Hematopoietic multipotent progenitor cell treated with erythropoietin and hydrocortisone succinate and interleukin-3 and kit ligand, for 4 days (in vitro differentiated cells): Measurements from ENCODE around the gene LIME1.
A peak's percentile ranks its signal among the peaks of the same experiment; 100 is the strongest.

Source experiments
- DNase-seq: peaks from one replicate; pipeline ENCODE4 v3.0.0-alpha.2; 2015

The LIME1 gene, protein sequence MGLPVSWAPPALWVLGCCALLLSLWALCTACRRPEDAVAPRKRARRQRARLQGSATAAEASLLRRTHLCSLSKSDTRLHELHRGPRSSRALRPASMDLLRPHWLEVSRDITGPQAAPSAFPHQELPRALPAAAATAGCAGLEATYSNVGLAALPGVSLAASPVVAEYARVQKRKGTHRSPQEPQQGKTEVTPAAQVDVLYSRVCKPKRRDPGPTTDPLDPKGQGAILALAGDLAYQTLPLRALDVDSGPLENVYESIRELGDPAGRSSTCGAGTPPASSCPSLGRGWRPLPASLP

GRCh38 chr20:63735859-63736718, at the start of gene LIME1:
Gene LIME1, plus strand, starts transcription at chr20:63736664. Its CDS starts 886 bp downstream, at chr20:63737550.
- DNase-seq = peak; percentile 79

- no peak for DNase-seq
Observed at GRCh38 chr20:63687419-63688178, 48.9 kb upstream of the LIME1 start.

- DNase-seq = no peak
Observed at GRCh38 chr20:63688228-63689045, 48.0 kb upstream of the LIME1 start.

- DNase-seq = no peak
Observed at GRCh38 chr20:63689046-63690002, 47.1 kb upstream of the LIME1 start.

- DNase-seq = no peak
Observed at GRCh38 chr20:63690003-63690897, 46.2 kb upstream of the LIME1 start.

DNA sequence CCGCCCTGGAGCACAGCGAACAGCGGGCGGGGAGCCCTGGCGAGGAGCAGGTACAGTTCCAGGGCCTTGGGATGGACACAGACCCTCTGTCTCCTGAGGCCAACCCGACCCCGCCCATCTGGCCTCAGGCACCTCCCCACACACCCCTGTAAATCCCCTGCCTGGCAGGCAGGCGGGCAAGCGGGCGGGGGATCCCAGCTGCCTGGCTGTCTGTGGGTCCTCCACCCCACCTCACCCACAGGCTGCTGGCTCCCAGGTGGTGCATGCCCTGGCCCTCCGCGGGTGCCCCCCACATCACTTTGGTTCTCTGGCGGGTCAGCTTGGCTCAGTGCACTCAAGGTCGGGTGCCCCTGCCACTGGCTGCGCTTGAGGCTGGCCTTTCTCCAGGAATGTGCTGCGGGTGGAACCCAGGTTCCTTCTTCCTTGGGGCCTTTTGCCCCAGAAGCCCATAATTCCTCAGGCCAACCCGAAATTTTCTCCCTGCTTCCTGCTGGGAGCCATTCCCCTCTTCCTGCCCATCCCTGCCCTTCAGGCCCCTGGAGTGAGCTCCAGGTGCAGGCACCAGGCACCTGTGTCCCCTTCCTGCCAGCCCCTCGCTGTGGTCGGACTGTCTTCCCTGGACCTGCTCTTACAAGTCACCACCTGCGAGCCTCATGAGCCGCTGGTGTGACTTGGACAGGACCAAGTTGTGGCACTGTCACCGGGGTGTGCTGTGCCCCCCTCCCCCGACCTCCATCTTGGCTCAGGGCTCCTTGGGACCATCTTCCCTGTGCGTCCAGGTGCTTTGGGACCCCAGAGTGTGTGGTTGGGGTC, 45.4 kb upstream of the LIME1 start:
- DNase-seq = no peak

DNA sequence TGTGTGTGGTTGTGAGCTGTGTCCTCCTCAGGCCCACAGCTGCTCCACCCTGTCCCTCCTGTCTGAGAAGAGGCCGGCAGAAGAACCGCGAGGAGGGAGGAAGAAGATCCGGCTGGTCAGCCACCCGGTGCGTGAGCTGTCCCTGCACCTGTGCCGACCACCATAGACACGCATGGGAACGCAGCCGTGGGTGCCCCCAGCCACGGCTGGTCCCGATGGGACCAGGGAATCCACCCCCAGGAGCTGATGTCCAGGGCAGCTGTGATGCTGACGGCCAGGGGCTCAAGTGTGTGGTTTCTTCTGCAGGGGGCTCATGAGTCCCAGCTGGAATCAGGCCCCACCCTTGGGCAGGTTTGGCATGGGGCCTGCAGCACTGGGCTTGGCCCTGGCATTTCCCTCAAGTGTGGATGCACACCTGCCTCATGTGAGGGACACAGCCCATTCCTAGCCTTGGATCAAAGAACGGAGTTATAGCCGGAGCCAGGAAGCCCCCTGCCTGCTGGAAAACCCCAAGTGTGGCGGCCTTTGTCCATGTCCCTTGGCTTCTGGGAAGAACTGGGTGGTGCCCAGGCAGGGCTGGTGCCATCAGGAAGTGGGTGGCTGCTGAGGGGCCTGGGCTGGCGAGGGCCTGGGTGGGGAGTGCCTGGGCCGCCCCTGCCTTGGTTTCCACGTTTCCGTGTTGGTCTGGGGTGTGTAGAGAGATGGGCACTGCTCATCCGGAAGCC, 44.6 kb upstream of the LIME1 start:
- DNase-seq = no peak

GRCh38 chr20:63692436-63693082, 43.9 kb upstream of the LIME1 start:
- DNase-seq = no peak

DNA sequence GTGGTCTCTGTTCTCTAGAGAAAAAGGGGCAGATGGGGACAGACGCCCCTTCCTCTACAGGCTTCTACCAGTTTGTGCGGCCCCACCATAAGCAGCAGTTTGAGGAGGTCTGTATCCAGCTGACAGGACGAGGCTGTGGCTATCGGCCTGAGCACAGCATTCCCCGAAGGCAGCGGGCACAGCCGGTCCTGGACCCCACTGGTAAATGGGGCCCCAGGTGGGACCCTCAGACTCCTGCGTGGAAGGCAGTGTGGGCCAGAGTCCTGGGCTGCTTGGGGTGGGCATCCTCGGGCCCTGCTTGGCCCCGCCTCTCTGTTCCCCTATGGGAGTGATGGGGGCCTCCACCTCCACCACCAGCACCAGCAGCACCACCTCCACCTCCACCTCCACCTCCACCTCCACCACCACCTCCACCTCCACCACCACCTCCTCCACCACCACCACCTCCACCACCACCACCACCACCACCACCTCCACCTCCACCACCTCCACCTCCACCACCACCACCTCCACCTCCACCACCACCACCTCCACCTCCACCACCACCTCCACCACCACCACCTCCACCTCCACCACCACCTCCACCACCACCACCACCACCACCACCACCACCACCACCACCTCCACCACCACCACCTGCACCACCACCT, 43.3 kb upstream of the LIME1 start:
- no peak for DNase-seq

- no peak for DNase-seq
Observed at GRCh38 chr20:63693733-63694583, 42.5 kb upstream of the LIME1 start.

DNA sequence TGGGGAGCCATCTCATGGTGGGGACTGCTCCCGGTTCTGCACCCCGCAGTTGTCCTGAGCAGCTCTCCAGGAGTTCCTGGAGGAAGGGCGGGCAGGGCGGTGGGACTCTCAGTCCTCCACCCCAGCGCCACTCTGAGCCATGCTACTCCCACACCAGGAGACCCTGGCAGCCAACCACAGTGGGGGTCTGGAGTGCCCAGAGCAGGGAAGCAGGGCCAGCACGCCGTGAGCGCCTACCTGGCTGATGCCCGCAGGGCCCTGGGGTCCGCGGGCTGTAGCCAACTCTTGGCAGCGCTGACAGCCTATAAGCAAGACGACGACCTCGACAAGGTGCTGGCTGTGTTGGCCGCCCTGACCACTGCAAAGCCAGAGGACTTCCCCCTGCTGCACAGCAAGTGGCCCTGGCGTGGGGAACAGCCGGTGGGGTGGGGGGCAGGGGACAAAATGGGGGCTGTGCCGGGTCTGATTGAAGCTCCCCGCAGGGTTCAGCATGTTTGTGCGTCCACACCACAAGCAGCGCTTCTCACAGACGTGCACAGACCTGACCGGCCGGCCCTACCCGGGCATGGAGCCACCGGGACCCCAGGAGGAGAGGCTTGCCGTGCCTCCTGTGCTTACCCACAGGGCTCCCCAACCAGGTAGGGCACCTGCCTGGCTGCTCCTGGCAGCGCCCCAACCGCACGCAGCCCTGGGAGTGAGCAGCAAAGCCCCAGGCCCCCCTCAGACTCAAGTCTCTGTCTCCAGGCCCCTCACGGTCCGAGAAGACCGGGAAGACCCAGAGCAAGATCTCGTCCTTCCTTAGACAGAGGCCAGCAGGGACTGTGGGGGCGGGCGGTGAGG, 41.7 kb upstream of the LIME1 start:
- DNase-seq = no peak

DNA sequence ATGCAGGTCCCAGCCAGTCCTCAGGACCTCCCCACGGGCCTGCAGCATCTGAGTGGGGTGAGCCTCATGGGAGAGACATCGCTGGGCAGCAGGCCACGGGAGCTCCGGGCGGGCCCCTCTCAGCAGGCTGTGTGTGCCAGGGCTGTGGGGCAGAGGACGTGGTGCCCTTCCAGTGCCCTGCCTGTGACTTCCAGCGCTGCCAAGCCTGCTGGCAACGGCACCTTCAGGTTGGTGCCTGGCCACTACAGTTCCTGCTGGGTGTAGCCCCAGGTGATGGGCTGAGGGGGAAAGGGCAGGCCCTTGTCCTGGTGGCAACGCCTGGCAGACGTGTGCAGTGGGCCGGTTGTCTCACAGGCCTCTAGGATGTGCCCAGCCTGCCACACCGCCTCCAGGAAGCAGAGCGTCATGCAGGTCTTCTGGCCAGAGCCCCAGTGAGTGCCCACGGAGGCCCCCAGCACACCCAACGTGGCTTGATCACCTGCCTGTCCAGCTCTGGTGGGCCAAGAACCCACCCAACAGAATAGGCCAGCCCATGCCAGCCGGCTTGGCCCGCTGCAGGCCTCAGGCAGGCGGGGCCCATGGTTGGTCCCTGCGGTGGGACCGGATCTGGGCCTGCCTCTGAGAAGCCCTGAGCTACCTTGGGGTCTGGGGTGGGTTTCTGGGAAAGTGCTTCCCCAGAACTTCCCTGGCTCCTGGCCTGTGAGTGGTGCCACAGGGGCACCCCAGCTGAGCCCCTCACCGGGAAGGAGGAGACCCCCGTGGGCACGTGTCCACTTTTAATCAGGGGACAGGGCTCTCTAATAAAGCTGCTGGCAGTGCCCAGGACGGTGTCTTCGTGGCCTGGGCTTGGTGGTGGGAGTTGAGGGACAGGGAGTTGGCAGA, 40.8 kb upstream of the LIME1 start:
- DNase-seq = no peak

GRCh38 chr20:63696306-63696627, 40.2 kb upstream of the LIME1 start:
- DNase-seq = peak; percentile 83

- no peak for DNase-seq
Observed at GRCh38 chr20:63696628-63697356, 39.7 kb upstream of the LIME1 start, which contains the start of gene TNFRSF6B. Gene TNFRSF6B, plus strand, starts transcription at chr20:63696652. Its CDS starts 116 bp downstream, at chr20:63696768.
